Right atrium auricular region (tissue), 2 donors: Measurements from ENCODE around the gene ESR2. TPM values are rescaled to one million over a fixed set of nuclear protein-coding genes. Genes with fewer than 3 reads are reported as not detected.

ENCODE experiments used
- DNase-seq: peaks from one replicate; pipeline ENCODE4 v3.0.0-alpha.2; 2019; ENCODE audit warnings: low spot score
- H3K27ac ChIP-seq, 2 donors: fragments of 200-600 bp; sonication (generic); 1 replicate in 1 of 2; 2 replicates in 1 of 2; pipeline ENCODE4 v1.5.1; 2016 to 2019
- H3K27me3 ChIP-seq, 2 donors: fragments of 200-600 bp; sonication (generic); one replicate each; pipeline versions ENCODE4 v1.5.1 to v1.6.0; 2017 to 2019
- H3K36me3 ChIP-seq: fragments of 200-600 bp; sonication (generic); one replicate; pipeline ENCODE4 v1.5.1; 2016
- H3K4me1 ChIP-seq, 2 donors: fragments of 200-600 bp; sonication (generic); one replicate each; pipeline versions ENCODE4 v1.5.1 to v1.6.0; 2017 to 2019
- H3K4me3 ChIP-seq, 2 donors: fragments of 200-600 bp; sonication (generic); 1 replicate in 1 of 2; 2 replicates in 1 of 2; pipeline ENCODE4 v1.5.1; 2017 to 2019; ENCODE audit warnings: mild to moderate bottlenecking in 1 of 2, moderate library complexity in 1 of 2
- H3K9me3 ChIP-seq, 2 donors: fragments of 200-600 bp; sonication (generic); one replicate each; pipeline ENCODE4 v1.5.1; 2019
- CTCF ChIP-seq, 2 donors: fragments of 200-600 bp; sonication (generic); IDR thresholded peaks; one replicate each; pipeline ENCODE4 v1.5.1; 2019; ENCODE audit warnings: antibody characterized with exemption in 2 of 2
- total RNA-seq, 2 donors: library from RNA; depleted of rRNA; stranded (reverse); fragments of >200 nt; gene quantifications; one replicate each; pipeline ENCODE4 v1.1.0, GENCODE V29; 2016

The ESR2 gene
- total RNA-seq, 2 donors from 2014 or later = 0.20 to 0.30 TPM

- no peak overlapping the region for H3K27ac ChIP-seq
Measured at GRCh38 chr14:64201921-64202545, 92.1 kb downstream of the ESR2 start.

GRCh38 chr14:64201296-64201695 is 92.9 kb downstream of the ESR2 start:
- Histone ChIP-seq H3K4me1 (peaks cover 0 to 38% of the 10 kb centered on the region in 2 donors), H3K9me3 (no peaks in the 10 kb centered on the region), H3K36me3 (no peaks in the 10 kb centered on the region), H3K4me3 (no peak overlapping the region), H3K27me3 (no peaks in the 10 kb centered on the region), H3K27ac (peak overlapping the region; percentile 82 to 87)
- DNase-seq = no peak
- TF ChIP-seq CTCF (IDR thresholded peaks at IDR 0.05) = no peak

More at GRCh38 chr14:64201921-64202545, 92.1 kb downstream of the ESR2 start:
- DNase-seq = no peak
- Histone ChIP-seq H3K4me3 (no peak overlapping the region), H3K36me3 (no peaks in the 10 kb centered on the region), H3K4me1 (peaks cover 0 to 32% of the 10 kb centered on the region in 2 donors), H3K27me3 (no peaks in the 10 kb centered on the region), H3K9me3 (no peaks in the 10 kb centered on the region)
- TF ChIP-seq CTCF (IDR thresholded peaks at IDR 0.05) = no peak

- Histone ChIP-seq H3K4me3 (no peak overlapping the region), H3K27ac (peak overlapping the region; percentile 82 to 87), H3K36me3 (no peaks in the 10 kb centered on the region), H3K27me3 (no peaks in the 10 kb centered on the region), H3K4me1 (peaks cover 0 to 47% of the 10 kb centered on the region in 2 donors), H3K9me3 (no peaks in the 10 kb centered on the region)
- DNase-seq = no peak
- TF ChIP-seq CTCF (IDR thresholded peaks at IDR 0.05) = no peak
Measured at GRCh38 chr14:64200170-64200569, 94.0 kb downstream of the ESR2 start.

- no peak for TF ChIP-seq CTCF (IDR thresholded peaks at IDR 0.05)
- peaks cover 0 to 58% of the 10 kb centered on the region in 2 donors for H3K4me1 ChIP-seq
- no peaks in the 10 kb centered on the region for H3K9me3 ChIP-seq
- no peak for DNase-seq
- no peaks in the 10 kb centered on the region for H3K36me3 ChIP-seq
- H3K27ac ChIP-seq = peak overlapping the region; percentile 82 to 87
- no peak overlapping the region for H3K4me3 ChIP-seq
- no peaks in the 10 kb centered on the region for H3K27me3 ChIP-seq
Measured at GRCh38 chr14:64198486-64198885, 95.7 kb downstream of the ESR2 start.

GRCh38 chr14:64197996-64198395 is 96.2 kb downstream of the ESR2 start:
- peak overlapping the region; percentile 82 to 87 for H3K27ac ChIP-seq
- no peaks in the 10 kb centered on the region for H3K27me3 ChIP-seq
- no peak for DNase-seq
- no peaks in the 10 kb centered on the region for H3K36me3 ChIP-seq
- H3K9me3 ChIP-seq = no peaks in the 10 kb centered on the region
- peak overlapping the region in 1 of 2 donors; percentile 46 for H3K4me3 ChIP-seq
- peaks cover 0 to 58% of the 10 kb centered on the region in 2 donors for H3K4me1 ChIP-seq
- no peak for TF ChIP-seq CTCF (IDR thresholded peaks at IDR 0.05)
